Breast epithelium (tissue), 3 donors: ENCODE results near the gene OR10A7.

ENCODE experiments used
- POLR2A ChIP-seq: fragments of 450-650 bp; IDR thresholded peaks from one replicate; pipeline ENCODE4 v1.6.1; 2016; ENCODE audit warnings: antibody characterized with exemption, mild to moderate bottlenecking, moderate library complexity
- POLR2AphosphoS5 ChIP-seq, 3 donors: sonication (generic); formaldehyde crosslinking; IDR thresholded peaks; one replicate each; pipeline ENCODE4 v1.6.1; 2017; ENCODE audit warnings: antibody characterized with exemption in 3 of 3
- TF ChIP-seq, protein P1 (sequence below), 3 donors: fragments of 450-650 bp; IDR thresholded peaks; one replicate each; pipeline ENCODE4 v1.5.1; 2016 to 2017; ENCODE audit warnings: antibody characterized with exemption in 3 of 3, mild to moderate bottlenecking in 3 of 3, moderate library complexity in 3 of 3

DNA sequence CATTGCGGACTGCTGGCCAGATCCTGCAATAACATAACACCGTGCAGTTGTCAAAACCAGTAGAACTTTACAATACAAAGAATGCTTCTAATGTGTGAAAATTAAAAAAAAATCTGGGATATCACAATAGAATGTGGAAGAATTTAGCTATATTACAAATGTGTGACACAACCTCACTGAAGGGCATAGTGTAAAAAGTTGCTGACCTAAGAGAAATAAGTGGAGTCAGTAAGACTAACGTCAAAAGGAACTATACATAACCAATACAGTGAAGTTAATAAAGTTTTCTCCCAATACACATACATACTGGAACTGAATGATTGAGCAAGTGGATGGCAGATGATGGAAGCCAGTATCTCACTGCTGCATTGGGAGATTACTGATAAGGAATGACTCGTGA lies 36.0 kb downstream of the OR10A7 start:
- TF ChIP-seq, protein P1, sequence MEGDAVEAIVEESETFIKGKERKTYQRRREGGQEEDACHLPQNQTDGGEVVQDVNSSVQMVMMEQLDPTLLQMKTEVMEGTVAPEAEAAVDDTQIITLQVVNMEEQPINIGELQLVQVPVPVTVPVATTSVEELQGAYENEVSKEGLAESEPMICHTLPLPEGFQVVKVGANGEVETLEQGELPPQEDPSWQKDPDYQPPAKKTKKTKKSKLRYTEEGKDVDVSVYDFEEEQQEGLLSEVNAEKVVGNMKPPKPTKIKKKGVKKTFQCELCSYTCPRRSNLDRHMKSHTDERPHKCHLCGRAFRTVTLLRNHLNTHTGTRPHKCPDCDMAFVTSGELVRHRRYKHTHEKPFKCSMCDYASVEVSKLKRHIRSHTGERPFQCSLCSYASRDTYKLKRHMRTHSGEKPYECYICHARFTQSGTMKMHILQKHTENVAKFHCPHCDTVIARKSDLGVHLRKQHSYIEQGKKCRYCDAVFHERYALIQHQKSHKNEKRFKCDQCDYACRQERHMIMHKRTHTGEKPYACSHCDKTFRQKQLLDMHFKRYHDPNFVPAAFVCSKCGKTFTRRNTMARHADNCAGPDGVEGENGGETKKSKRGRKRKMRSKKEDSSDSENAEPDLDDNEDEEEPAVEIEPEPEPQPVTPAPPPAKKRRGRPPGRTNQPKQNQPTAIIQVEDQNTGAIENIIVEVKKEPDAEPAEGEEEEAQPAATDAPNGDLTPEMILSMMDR (IDR thresholded peaks at IDR 0.05): no peak
- TF ChIP-seq POLR2AphosphoS5 (IDR thresholded peaks at IDR 0.05): no peak
- TF ChIP-seq POLR2A: no peak
